Heart left ventricle (tissue), 16 donors: ENCODE results near the gene KCNG2. TPM values are rescaled to one million over a fixed set of nuclear protein-coding genes. Genes with fewer than 3 reads are reported as not detected.

Experiments
- ATAC-seq, 4 donors: fragments of 200-7000 bp; cut with Tn5 transposase; one replicate each; pipeline ENCODE4 v1.9.1; 2020 to 2022; ENCODE audit warnings: moderate library complexity in 4 of 4, mild to moderate bottlenecking in 3 of 4, moderate number of reproducible peaks in 1 of 4
- DNase-seq, 5 donors: peaks; one replicate each; pipeline ENCODE4 v3.0.0-alpha.2; 2020
- H3K27ac ChIP-seq, 12 donors: fragments of 200-600 bp; sonication (generic) in 4 of 12; one replicate each; pipeline versions ENCODE4 v1.5.0 to v1.8.0; 2016 to 2022; ENCODE audit warnings: mild to moderate bottlenecking in 2 of 12
- H3K27me3 ChIP-seq, 9 donors: fragments of 200-600 bp; sonication (generic) in 2 of 9; one replicate each; pipeline versions ENCODE4 v1.5.1 to v1.8.0; 2016 to 2022; ENCODE audit warnings: mild to moderate bottlenecking in 3 of 9
- H3K36me3 ChIP-seq, 9 donors: fragments of 200-600 bp; sonication (generic) in 2 of 9; one replicate each; pipeline versions ENCODE4 v1.5.0 to v1.8.0; 2018 to 2022; ENCODE audit warnings: mild to moderate bottlenecking in 2 of 9
- H3K4me1 ChIP-seq, 12 donors: fragments of 200-600 bp; sonication (generic) in 4 of 12; one replicate each; pipeline versions ENCODE4 v1.5.0 to v1.8.0; 2016 to 2022; ENCODE audit warnings: mild to moderate bottlenecking in 3 of 12
- H3K4me3 ChIP-seq, 12 donors: fragments of 200-600 bp; sonication (generic) in 4 of 12; one replicate each; pipeline versions ENCODE4 v1.5.0 to v1.8.0; 2017 to 2022; ENCODE audit warnings: mild to moderate bottlenecking in 9 of 12, moderate library complexity in 4 of 12
- H3K9me3 ChIP-seq, 12 donors: fragments of 200-600 bp; sonication (generic) in 4 of 12; one replicate each; pipeline versions ENCODE4 v1.5.0 to v1.8.0; 2016 to 2022; ENCODE audit warnings: mild to moderate bottlenecking in 1 of 12
- CTCF ChIP-seq, 12 donors: fragments of 200-600 bp; sonication (generic) in 4 of 12; IDR thresholded peaks; one replicate each; pipeline versions ENCODE4 v1.5.0 to v1.8.0; 2018 to 2022; ENCODE audit warnings: antibody characterized with exemption in 12 of 12, mild to moderate bottlenecking in 5 of 12
- POLR2A ChIP-seq, 2 donors: fragments of 450-650 bp; IDR thresholded peaks; one replicate each; pipeline ENCODE4 v1.6.1; 2017; ENCODE audit warnings: antibody characterized with exemption in 2 of 2, mild to moderate bottlenecking in 2 of 2, moderate library complexity in 2 of 2
- WGBS, 4 donors: extraction: QIAGEN DNeasy Blood & Tissue Kit in 2 of 4; methylation state at CpG; one replicate each; pipeline versions ENCODE4 v1.1.5 to v1.1.7; 2013 to 2018; 5-methylcytosine and 5-hydroxymethylcytosine counted together
- intact Hi-C, 10 donors: fragments of 100-400 bp; cut with DNase I; formaldehyde crosslinking; loops; one replicate each; pipeline versions ENCODE4 v1.11.1 to v1.14.2; 2022
- polyA plus RNA-seq, 2 donors: library from polyadenylated mRNA; stranded (reverse); fragments of 200-250 nt; gene quantifications; one replicate each; pipeline ENCODE4 v1.2.3, GENCODE V29; 2013
- total RNA-seq, 9 donors: library from RNA; depleted of rRNA in 2 of 9; stranded (reverse); fragments of >200 nt in 2 of 9; fragmentation: NEBNext Ultra II Directional in 3 of 9; extraction: Animal tissue kit (Norgen Biotek cat#: 25700) in 3 of 9; gene quantifications; one replicate each; pipeline versions ENCODE4 v1.1.0 to v1.2.4, GENCODE V29; 2016 to 2023
- donor health status: ischemic (EF 13 %, LVEDD 7.1; RV severe dilation, severe dysfunction).
- donor health status: healthy with polysubstance abuse.
- donor health status: DM: no; HTN: yes; CAD: no.
- donor health status: DM: no; HTN: no; CAD: no.
- donor health status: ischemic (EF 25% LVEDD 6.9; RV normal size, moderate dysfunction).
- donor health status: ischemic (EF 25% LVEDD 5.7; RV mildly dilated, moderate dysfunction).
- donor health status: healthy.
- donor health status: DM: yes; HTN: yes; CAD: no.
- donor health status: ischemic (EF 35%, LVEDD 5.7; RV mildly dilated, moderate dysfunction).
- donor health status: nonischemic (EF 11% LVEDD 7.7; RV severe dilation, severe dysfunction).
- donor health status: DM: yes; HTN: yes; CAD: no.
- donor health status: PGD.
- donor health status: ischemic (EF 29% LVEDD 5.4; RV normal size, mild dysfunction).
- donor health status: nonischemic (EF 23%, LVEDD 6.1; RV moderate dilation, normal function).

KCNG2 gene
- total and polyA plus RNA-seq, 11 donors: 0.07 to 1.5 (median 0.18) TPM; not detected in 8

DNA sequence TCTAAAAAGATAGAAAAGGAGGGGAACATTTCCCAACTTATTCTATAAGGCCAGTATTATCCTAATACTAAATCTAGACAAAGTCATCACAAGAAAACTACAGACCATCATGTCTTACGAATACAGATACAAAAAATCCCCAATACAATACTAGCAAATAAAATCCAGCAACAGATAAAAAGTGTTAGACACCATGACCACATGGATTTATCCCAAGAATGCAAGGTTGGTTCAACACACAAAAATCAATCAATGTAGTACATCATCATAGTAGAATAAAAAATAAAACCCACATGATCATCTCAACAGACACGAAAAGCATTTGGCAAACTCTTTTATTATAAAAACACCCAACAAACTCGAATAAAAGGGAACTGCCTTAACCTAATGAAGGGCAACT, 135.2 kb downstream of the KCNG2 start:
- H3K27me3 ChIP-seq: no peaks in the 10 kb centered on the region
- H3K4me1 ChIP-seq: peaks cover 0 to 23% (median 13%) of the 10 kb centered on the region in 12 donors
- no peak for TF ChIP-seq CTCF (IDR thresholded peaks at IDR 0.05)
- TF ChIP-seq POLR2A (IDR thresholded peaks at IDR 0.05): no peak
- H3K4me3 ChIP-seq: no peak overlapping the region
- peaks cover 0 to 59% (median 15%) of the 10 kb centered on the region in 9 donors for H3K36me3 ChIP-seq
- intact Hi-C loops: loop anchor here in 1 of 10 donors (10.0 kb wide), 1 partner anchor 52 kb away; the partner anchor contains the start of gene TXNL4A
- H3K27ac ChIP-seq: peak overlapping the region in 1 of 12 donors; percentile 78
- no peak for DNase-seq
- 85 to 88% (median 86%) methylated on average over 3 of the region's 3 CpGs for WGBS, 4 donors
- H3K9me3 ChIP-seq: peaks cover 0 to 61% (median 34%) of the 10 kb centered on the region in 12 donors
- ATAC-seq: no peak

DNA sequence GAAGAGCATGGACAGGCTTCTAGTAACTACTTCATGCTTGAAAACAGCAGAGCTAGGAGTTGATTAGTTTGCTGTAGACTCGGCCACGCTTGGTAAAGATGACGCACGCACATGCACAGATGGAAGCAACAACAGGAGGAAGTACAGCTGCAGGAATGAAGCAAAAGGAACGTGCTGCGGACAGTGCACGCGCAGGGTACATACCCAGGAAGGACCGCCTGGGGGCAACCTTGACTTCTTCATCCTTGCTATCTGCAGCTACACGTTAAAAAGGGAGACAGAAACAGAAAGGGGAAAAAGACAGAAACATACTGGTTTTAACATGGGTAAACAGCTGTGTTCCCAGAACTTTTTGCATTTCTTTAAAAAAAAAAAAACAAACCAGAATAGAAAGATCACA, 136.0 kb downstream of the KCNG2 start:
- DNase-seq: peak in 4 of 5 donors; percentile 15 to 50 (median 26)
- H3K27me3 ChIP-seq: no peaks in the 10 kb centered on the region
- H3K4me1 ChIP-seq: peaks cover 0 to 23% (median 14%) of the 10 kb centered on the region in 12 donors
- H3K9me3 ChIP-seq: peaks cover 0 to 60% (median 34%) of the 10 kb centered on the region in 12 donors
- 77 to 83% (median 78%) methylated on average over 10 of the region's 10 CpGs for WGBS, 4 donors
- peak in 6 of 12 donors; percentile 13 to 33 (median 24) for TF ChIP-seq CTCF (IDR thresholded peaks at IDR 0.05)
- no peak for TF ChIP-seq POLR2A (IDR thresholded peaks at IDR 0.05)
- peaks cover 0 to 51% (median 14%) of the 10 kb centered on the region in 9 donors for H3K36me3 ChIP-seq
- peak in 3 of 4 donors; percentile 33 to 59 (median 56) for ATAC-seq
- intact Hi-C loops: loop anchor here in 1 of 10 donors (10.0 kb wide), 1 partner anchor 51 kb away; the partner anchor contains the start of gene TXNL4A
- peak overlapping the region in 10 of 12 donors; percentile 14 to 78 (median 54) for H3K27ac ChIP-seq
- peak overlapping the region in 4 of 12 donors; percentile 3 to 13 (median 8) for H3K4me3 ChIP-seq

DNA sequence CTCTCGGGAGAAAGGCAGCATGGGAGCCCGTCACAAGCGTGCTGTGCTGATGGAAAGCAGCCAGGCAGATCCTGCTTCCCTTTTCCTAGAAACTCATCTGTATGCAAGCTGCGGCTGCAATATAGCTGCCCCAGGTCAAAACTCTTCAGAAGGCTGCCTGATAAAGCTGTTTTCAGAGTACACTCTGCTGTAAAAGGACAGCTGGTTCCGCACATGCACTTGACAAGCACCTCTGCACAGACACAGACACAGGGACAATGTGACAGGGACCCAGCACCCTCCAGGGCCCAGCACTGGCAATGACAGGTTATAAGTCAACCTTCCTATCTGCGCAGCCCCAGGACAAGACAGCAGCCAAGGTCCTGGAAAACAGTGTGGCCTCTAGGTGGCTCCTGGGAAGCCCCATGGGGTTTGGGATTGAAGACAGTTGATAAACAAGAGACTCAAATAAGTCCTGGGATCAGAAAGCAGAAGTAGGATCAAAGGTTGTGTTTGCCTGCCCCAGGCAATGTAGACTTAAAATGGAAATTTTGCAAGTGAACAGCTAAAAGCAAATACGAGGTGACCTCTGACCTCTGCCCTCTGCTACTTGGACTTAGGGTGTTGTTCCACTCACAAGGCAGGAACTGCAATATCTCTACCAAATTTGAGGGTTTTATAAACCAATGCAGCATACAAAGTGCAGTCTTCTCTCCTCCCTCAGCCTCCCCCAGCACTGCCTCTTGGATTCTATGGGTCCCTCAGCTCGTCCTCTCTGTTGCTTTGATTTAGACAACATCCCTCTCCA, 136.8 kb downstream of the KCNG2 start:
- peak overlapping the region in 11 of 12 donors; percentile 14 to 78 (median 57) for H3K27ac ChIP-seq
- TF ChIP-seq CTCF (IDR thresholded peaks at IDR 0.05) (peak in 6 of 12 donors; percentile 8 to 47 (median 31)), POLR2A (IDR thresholded peaks at IDR 0.05) (no peak)
- peak overlapping the region in 4 of 12 donors; percentile 3 to 13 (median 8) for H3K4me3 ChIP-seq
- WGBS, 4 donors: 43 to 48% (median 47%) methylated on average over 8 of the region's 8 CpGs
- H3K36me3 ChIP-seq: peaks cover 0 to 43% (median 6%) of the 10 kb centered on the region in 9 donors
- no peaks in the 10 kb centered on the region for H3K27me3 ChIP-seq
- intact Hi-C loops: loop anchor here in 1 of 10 donors (10.0 kb wide), 1 partner anchor 50 kb away; the partner anchor contains the start of gene TXNL4A
- DNase-seq (peak; percentile 39 to 68 (median 61)), ATAC-seq (peak; percentile 96 to 98 (median 97))
- H3K4me1 ChIP-seq: peaks cover 0 to 25% (median 16%) of the 10 kb centered on the region in 12 donors
- H3K9me3 ChIP-seq: peaks cover 0 to 52% (median 27%) of the 10 kb centered on the region in 12 donors

- Histone ChIP-seq H3K4me3 (no peak overlapping the region), H3K27me3 (no peaks in the 10 kb centered on the region), H3K9me3 (peaks cover 0 to 47% (median 21%) of the 10 kb centered on the region in 12 donors), H3K4me1 (peaks cover 0 to 25% (median 16%) of the 10 kb centered on the region in 12 donors), H3K36me3 (peaks cover 0 to 41% (median 6%) of the 10 kb centered on the region in 9 donors), H3K27ac (peak overlapping the region in 3 of 12 donors; percentile 61 to 78 (median 64))
- DNase-seq (peak in 2 of 5 donors; percentile 14 to 44), ATAC-seq (peak in 1 of 4 donors; percentile 5)
- intact Hi-C loops: loop anchor here in 1 of 10 donors (10.0 kb wide), 1 partner anchor 50 kb away; the partner anchor contains the start of gene TXNL4A
- WGBS, 4 donors: 83 to 88% (median 86%) methylated on average over 5 of the region's 5 CpGs
- no peak for TF ChIP-seq CTCF (IDR thresholded peaks at IDR 0.05)
- TF ChIP-seq POLR2A (IDR thresholded peaks at IDR 0.05): no peak
These were observed 137.4 kb downstream of the KCNG2 start for GRCh38 chr18:79935098-79935480.
